HEK293 (cell line): ENCODE measurements around the gene DSCAML1.

Experiments
- CTCF ChIA-PET: fragments of 350-600 bp; formaldehyde crosslinking; extraction: SDS; loops from one replicate; lab custom pipeline; 2021; ENCODE audit warnings: antibody characterized with exemption; lab: Yijun Ruan, JAX
- POLR2A ChIA-PET: fragments of 300-600 bp; formaldehyde crosslinking; extraction: SDS; loops from one replicate; lab custom pipeline; 2020; ENCODE audit warnings: antibody characterized with exemption, inconsistent platforms; lab: Yijun Ruan, JAX
- H3K27ac ChIP-seq: fragments of 200-500 bp; sonication (Bioruptor generic); 2 replicates; pipeline ENCODE4 v1.5.1; 2014; ENCODE audit warnings: low read depth, low read length, control low read depth, inconsistent platforms; ENCODE audit errors: extremely low read depth
- H3K36me3 ChIP-seq, 2 experiments: fragments of 200-500 bp in 1 of 2; sonication (Bioruptor generic) in 1 of 2; 1 replicate in 1 of 2; 2 replicates in 1 of 2; pipeline ENCODE4 v1.5.1; 2014 to 2017; ENCODE audit warnings: inconsistent platforms in 2 of 2, low read length in 2 of 2; ENCODE audit not compliant: control insufficient read depth in 2 of 2, insufficient read depth in 1 of 2
- H3K4me1 ChIP-seq: fragments of 200-500 bp; sonication (Bioruptor generic); 2 replicates; pipeline ENCODE4 v1.5.1; 2014; ENCODE audit warnings: mild to moderate bottlenecking, low read length, inconsistent platforms; ENCODE audit not compliant: control insufficient read depth, insufficient read depth
- H3K4me3 ChIP-seq: 2 replicates; pipeline ENCODE4 v1.5.1; 2011; ENCODE audit warnings: low read depth, mild to moderate bottlenecking, control low read depth, low read length, moderate library complexity
- H3K9me3 ChIP-seq: fragments of 200-500 bp; sonication (Bioruptor generic); 2 replicates; pipeline ENCODE4 v1.5.1; 2014; ENCODE audit warnings: low read depth, low read length, inconsistent platforms; ENCODE audit not compliant: control insufficient read depth, insufficient read depth
- GLIS1 ChIP-seq: fragments of 450-650 bp; formaldehyde crosslinking; IDR thresholded peaks from 2 replicates; pipeline ENCODE4 v1.5.1; 2016; ENCODE audit warnings: missing biosample characterization, missing genetic modification characterization
- MYNN ChIP-seq: fragments of 450-650 bp; formaldehyde crosslinking; IDR thresholded peaks from 2 replicates; pipeline ENCODE4 v1.5.1; 2016; ENCODE audit warnings: missing biosample characterization, missing genetic modification characterization, borderline replicate concordance
- ZBTB1 ChIP-seq: fragments of 450-650 bp; formaldehyde crosslinking; IDR thresholded peaks from 2 replicates; pipeline ENCODE4 v1.5.1; 2016; ENCODE audit warnings: missing biosample characterization, missing genetic modification characterization
- ZBTB20 ChIP-seq: fragments of 450-650 bp; formaldehyde crosslinking; IDR thresholded peaks from 2 replicates; pipeline ENCODE4 v1.5.1; 2016; ENCODE audit warnings: missing biosample characterization, missing genetic modification characterization
- ZBTB8A ChIP-seq: fragments of 450-650 bp; formaldehyde crosslinking; IDR thresholded peaks from 2 replicates; pipeline ENCODE4 v1.5.1; 2016; ENCODE audit warnings: missing biosample characterization, missing genetic modification characterization
- ZIC2 ChIP-seq: fragments of 450-650 bp; formaldehyde crosslinking; IDR thresholded peaks from 2 replicates; pipeline ENCODE4 v1.5.1; 2016; ENCODE audit warnings: missing biosample characterization, missing genetic modification characterization
- ZNF16 ChIP-seq: fragments of 450-650 bp; formaldehyde crosslinking; IDR thresholded peaks from 2 replicates; pipeline ENCODE4 v1.5.1; 2016; ENCODE audit warnings: low read depth, missing biosample characterization, missing genetic modification characterization
- ZNF202 ChIP-seq: fragments of 450-650 bp; formaldehyde crosslinking; IDR thresholded peaks from 2 replicates; pipeline ENCODE4 v1.5.1; 2016; ENCODE audit warnings: missing biosample characterization, missing genetic modification characterization, borderline replicate concordance
- ZNF248 ChIP-seq: fragments of 450-650 bp; formaldehyde crosslinking; IDR thresholded peaks from 2 replicates; pipeline ENCODE4 v1.5.1; 2017; ENCODE audit warnings: missing biosample characterization, missing genetic modification characterization
- ZNF292 ChIP-seq: fragments of 450-650 bp; formaldehyde crosslinking; IDR thresholded peaks from 2 replicates; pipeline ENCODE4 v1.5.1; 2016; ENCODE audit warnings: low read depth, missing biosample characterization, missing genetic modification characterization, borderline replicate concordance
- ZNF335 ChIP-seq: fragments of 450-650 bp; formaldehyde crosslinking; conservative IDR thresholded peaks from 2 replicates; pipeline ENCODE4 v1.5.1; 2016; ENCODE audit warnings: missing biosample characterization, missing genetic modification characterization
- ZNF394 ChIP-seq: fragments of 450-650 bp; formaldehyde crosslinking; IDR thresholded peaks from 2 replicates; pipeline ENCODE4 v1.5.1; 2016; ENCODE audit warnings: missing biosample characterization, missing genetic modification characterization, mild to moderate bottlenecking, moderate library complexity, borderline replicate concordance
- ZNF398 ChIP-seq: fragments of 450-650 bp; formaldehyde crosslinking; IDR thresholded peaks from 2 replicates; pipeline ENCODE4 v1.5.1; 2017; ENCODE audit warnings: missing biosample characterization, missing genetic modification characterization
- ZNF501 ChIP-seq: fragments of 450-650 bp; formaldehyde crosslinking; IDR thresholded peaks from 2 replicates; pipeline ENCODE4 v1.5.1; 2016; ENCODE audit warnings: missing biosample characterization, missing genetic modification characterization
- ZNF549 ChIP-seq: fragments of 450-650 bp; IDR thresholded peaks from 2 replicates; pipeline ENCODE4 v1.5.1; 2018; ENCODE audit warnings: missing biosample characterization, missing genetic modification characterization, mild to moderate bottlenecking, inconsistent platforms, moderate library complexity
- ZNF560 ChIP-seq: fragments of 450-650 bp; formaldehyde crosslinking; IDR thresholded peaks from 2 replicates; pipeline ENCODE4 v1.5.1; 2017; ENCODE audit warnings: missing biosample characterization, missing genetic modification characterization, borderline replicate concordance
- ZNF747 ChIP-seq: fragments of 450-650 bp; formaldehyde crosslinking; IDR thresholded peaks from 2 replicates; pipeline ENCODE4 v1.5.1; 2016; ENCODE audit warnings: missing biosample characterization, missing genetic modification characterization
- ZNF830 ChIP-seq: fragments of 450-650 bp; IDR thresholded peaks from 2 replicates; pipeline ENCODE4 v1.5.0; 2018; ENCODE audit warnings: missing biosample characterization, missing genetic modification characterization, low read depth, mild to moderate bottlenecking, moderate library complexity
- TF ChIP-seq, protein P1 (sequence below): fragments of 450-650 bp; formaldehyde crosslinking; IDR thresholded peaks from 2 replicates; pipeline ENCODE4 v1.5.0; 2017; ENCODE audit warnings: missing biosample characterization, missing genetic modification characterization, borderline replicate concordance
- TF ChIP-seq, protein P2 (sequence below): fragments of 450-650 bp; formaldehyde crosslinking; IDR thresholded peaks from 2 replicates; pipeline ENCODE4 v1.5.1; 2016; ENCODE audit warnings: missing biosample characterization, missing genetic modification characterization, borderline replicate concordance

The DSCAML1 gene

DNA sequence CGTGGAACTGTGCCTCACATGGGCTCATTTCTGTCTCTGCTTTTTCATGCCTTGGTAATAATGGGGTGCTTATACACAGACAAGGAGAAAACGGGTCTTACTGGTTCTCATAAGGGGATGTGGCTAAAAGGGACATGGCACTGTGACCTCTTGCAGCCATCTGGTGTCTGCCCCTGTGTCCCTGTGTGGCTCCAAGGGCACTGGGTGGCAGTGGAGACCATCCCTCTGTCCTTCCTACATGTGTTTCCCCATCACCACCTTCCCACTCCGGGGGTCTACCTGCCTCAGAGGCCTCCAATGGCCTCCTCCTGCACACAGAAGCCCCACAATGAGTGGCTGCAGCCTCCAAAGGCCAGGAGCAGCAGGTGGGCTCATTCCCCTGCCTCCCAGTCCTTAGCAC, 248.1 kb downstream of the DSCAML1 start:
- no peak overlapping the region for H3K4me3 ChIP-seq
- H3K4me1 ChIP-seq: no peaks in the 10 kb centered on the region
- H3K36me3 ChIP-seq: no peaks in the 10 kb centered on the region
- no peaks in the 10 kb centered on the region for H3K9me3 ChIP-seq
- CTCF ChIA-PET: no interaction called here
- no peak overlapping the region for H3K27ac ChIP-seq
- TF ChIP-seq MYNN (tag by site-specific recombination) (no peak), ZNF549 (tag by site-specific recombination) (no peak), ZNF292 (tag by site-specific recombination) (no peak), ZNF16 (tag by site-specific recombination) (no peak), ZNF398 (tag by site-specific recombination) (no peak), GLIS1 (tag by site-specific recombination) (no peak)
- POLR2A ChIA-PET: no interaction called here

DNA sequence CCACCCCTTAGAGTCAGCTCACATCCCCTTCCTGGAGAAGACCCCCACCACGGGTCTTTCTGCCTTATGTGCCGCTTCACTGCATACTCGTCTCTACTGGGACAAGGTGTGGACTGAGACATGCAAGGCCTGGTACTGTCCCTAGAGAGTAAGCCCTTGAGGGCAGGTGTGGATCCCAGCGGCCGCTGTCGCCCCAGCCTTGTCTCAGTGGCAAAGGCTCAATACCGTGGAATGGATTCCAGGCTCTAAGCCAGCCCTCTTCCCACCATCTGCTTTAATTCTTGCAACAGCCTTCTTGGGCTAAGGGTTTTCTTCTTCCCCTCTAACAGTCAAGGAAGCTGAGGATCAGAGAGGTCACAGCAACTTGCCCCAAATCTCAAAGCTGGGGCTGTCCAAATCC, 249.1 kb downstream of the DSCAML1 start:
- POLR2A ChIA-PET: no interaction called here
- Histone ChIP-seq H3K4me1 (no peaks in the 10 kb centered on the region), H3K27ac (no peak overlapping the region), H3K36me3 (no peaks in the 10 kb centered on the region), H3K9me3 (no peaks in the 10 kb centered on the region), H3K4me3 (no peak overlapping the region)
- CTCF ChIA-PET: interaction anchor here (0.6 to 0.7 kb wide), 2 partner anchors 742 to 828 kb away, joined by 3 read pairs; no protein-coding TSS in a partner anchor
- no peak for TF ChIP-seq ZNF394 (tag by site-specific recombination)
- no peak for TF ChIP-seq MYNN (tag by site-specific recombination)
- TF ChIP-seq ZNF560 (tag by site-specific recombination): no peak

GRCh38 chr11:117547195-117547850, 249.7 kb downstream of the DSCAML1 start:
- no peak overlapping the region for H3K27ac ChIP-seq
- TF ChIP-seq ZBTB20 (tag by site-specific recombination): no peak
- TF ChIP-seq ZBTB1 (tag by site-specific recombination): no peak
- TF ChIP-seq ZBTB8A (tag by site-specific recombination): no peak
- no peak for TF ChIP-seq ZNF248
- no peak for TF ChIP-seq ZNF830 (tag by site-specific recombination)
- TF ChIP-seq ZIC2 (tag by site-specific recombination): no peak
- TF ChIP-seq ZNF747 (tag by site-specific recombination): no peak
- TF ChIP-seq, protein P1, sequence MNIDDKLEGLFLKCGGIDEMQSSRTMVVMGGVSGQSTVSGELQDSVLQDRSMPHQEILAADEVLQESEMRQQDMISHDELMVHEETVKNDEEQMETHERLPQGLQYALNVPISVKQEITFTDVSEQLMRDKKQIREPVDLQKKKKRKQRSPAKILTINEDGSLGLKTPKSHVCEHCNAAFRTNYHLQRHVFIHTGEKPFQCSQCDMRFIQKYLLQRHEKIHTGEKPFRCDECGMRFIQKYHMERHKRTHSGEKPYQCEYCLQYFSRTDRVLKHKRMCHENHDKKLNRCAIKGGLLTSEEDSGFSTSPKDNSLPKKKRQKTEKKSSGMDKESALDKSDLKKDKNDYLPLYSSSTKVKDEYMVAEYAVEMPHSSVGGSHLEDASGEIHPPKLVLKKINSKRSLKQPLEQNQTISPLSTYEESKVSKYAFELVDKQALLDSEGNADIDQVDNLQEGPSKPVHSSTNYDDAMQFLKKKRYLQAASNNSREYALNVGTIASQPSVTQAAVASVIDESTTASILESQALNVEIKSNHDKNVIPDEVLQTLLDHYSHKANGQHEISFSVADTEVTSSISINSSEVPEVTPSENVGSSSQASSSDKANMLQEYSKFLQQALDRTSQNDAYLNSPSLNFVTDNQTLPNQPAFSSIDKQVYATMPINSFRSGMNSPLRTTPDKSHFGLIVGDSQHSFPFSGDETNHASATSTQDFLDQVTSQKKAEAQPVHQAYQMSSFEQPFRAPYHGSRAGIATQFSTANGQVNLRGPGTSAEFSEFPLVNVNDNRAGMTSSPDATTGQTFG (tag by site-specific recombination): no peak
- TF ChIP-seq ZNF501 (tag by site-specific recombination): no peak
- no peak for TF ChIP-seq ZNF202 (tag by site-specific recombination)
- TF ChIP-seq, protein P2, sequence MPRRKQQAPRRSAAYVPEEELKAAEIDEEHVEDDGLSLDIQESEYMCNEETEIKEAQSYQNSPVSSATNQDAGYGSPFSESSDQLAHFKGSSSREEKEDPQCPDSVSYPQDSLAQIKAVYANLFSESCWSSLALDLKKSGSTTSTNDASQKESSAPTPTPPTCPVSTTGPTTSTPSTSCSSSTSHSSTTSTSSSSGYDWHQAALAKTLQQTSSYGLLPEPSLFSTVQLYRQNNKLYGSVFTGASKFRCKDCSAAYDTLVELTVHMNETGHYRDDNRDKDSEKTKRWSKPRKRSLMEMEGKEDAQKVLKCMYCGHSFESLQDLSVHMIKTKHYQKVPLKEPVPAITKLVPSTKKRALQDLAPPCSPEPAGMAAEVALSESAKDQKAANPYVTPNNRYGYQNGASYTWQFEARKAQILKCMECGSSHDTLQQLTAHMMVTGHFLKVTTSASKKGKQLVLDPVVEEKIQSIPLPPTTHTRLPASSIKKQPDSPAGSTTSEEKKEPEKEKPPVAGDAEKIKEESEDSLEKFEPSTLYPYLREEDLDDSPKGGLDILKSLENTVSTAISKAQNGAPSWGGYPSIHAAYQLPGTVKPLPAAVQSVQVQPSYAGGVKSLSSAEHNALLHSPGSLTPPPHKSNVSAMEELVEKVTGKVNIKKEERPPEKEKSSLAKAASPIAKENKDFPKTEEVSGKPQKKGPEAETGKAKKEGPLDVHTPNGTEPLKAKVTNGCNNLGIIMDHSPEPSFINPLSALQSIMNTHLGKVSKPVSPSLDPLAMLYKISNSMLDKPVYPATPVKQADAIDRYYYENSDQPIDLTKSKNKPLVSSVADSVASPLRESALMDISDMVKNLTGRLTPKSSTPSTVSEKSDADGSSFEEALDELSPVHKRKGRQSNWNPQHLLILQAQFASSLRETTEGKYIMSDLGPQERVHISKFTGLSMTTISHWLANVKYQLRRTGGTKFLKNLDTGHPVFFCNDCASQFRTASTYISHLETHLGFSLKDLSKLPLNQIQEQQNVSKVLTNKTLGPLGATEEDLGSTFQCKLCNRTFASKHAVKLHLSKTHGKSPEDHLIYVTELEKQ (tag by site-specific recombination): no peak
- TF ChIP-seq ZNF335: no peak
- TF ChIP-seq, all 188 proteins: peak for 0
- Histone ChIP-seq H3K4me1 (no peaks in the 10 kb centered on the region), H3K9me3 (no peaks in the 10 kb centered on the region), H3K4me3 (no peak overlapping the region), H3K36me3 (no peaks in the 10 kb centered on the region)
- CTCF ChIA-PET: interaction anchor here (0.6 to 0.7 kb wide), 2 partner anchors 742 to 828 kb away, joined by 3 read pairs; no protein-coding TSS in a partner anchor
- POLR2A ChIA-PET: no interaction called here
